Activated naive CD4-positive, alpha-beta T cell treated with anti-CD3 and anti-CD28 coated beads for 36 hours (primary cell): ENCODE results near the gene ATP9B. TPM values are rescaled to one million over a fixed set of nuclear protein-coding genes. Genes with fewer than 3 reads are reported as not detected.

ENCODE experiments used
- CTCF ChIA-PET: fragments of 350-600 bp; sonication (Branson Sonifier 250); formaldehyde crosslinking; loops from one replicate; lab custom pipeline; 2021; ENCODE audit warnings: antibody characterized with exemption; lab: Charles Lee
- DNase-seq: peaks from one replicate; pipeline ENCODE4 v3.0.0-alpha.2; 2020
- H3K27ac Mint-ChIP-seq: one replicate; pipeline ENCODE4 v1.8.0; 2021; ENCODE audit warnings: mild to moderate bottlenecking, mixed read lengths
- H3K27me3 Mint-ChIP-seq: one replicate; pipeline ENCODE4 v1.8.0; 2021; ENCODE audit warnings: low read depth, mixed read lengths
- H3K36me3 Mint-ChIP-seq: one replicate; pipeline ENCODE4 v1.8.0; 2021; ENCODE audit warnings: low read depth, mixed read lengths
- H3K4me1 Mint-ChIP-seq: one replicate; pipeline ENCODE4 v1.8.0; 2021; ENCODE audit warnings: low read depth, mixed read lengths
- H3K4me3 Mint-ChIP-seq: one replicate; pipeline ENCODE4 v1.8.0; 2021; ENCODE audit warnings: mild to moderate bottlenecking, moderate library complexity, mixed read lengths
- H3K9me3 Mint-ChIP-seq: one replicate; pipeline ENCODE4 v1.8.0; 2021; ENCODE audit warnings: mixed read lengths
- intact Hi-C: fragments of 100-400 bp; cut with micrococcal nuclease; formaldehyde crosslinking; loops from one replicate; pipeline ENCODE4 v1.15.1; 2023
- total RNA-seq, 2 experiments: library from RNA; stranded (reverse); gene quantifications; one replicate each; pipeline ENCODE4 v1.2.3, GENCODE V29; 2021

Gene ATP9B
- total RNA-seq, 2 experiments from 2014 or later, result 18.6 to 19.1 TPM

GRCh38 chr18:79117385-79117784, 48.2 kb downstream of the ATP9B start:
- no peak overlapping the region for H3K4me3 Mint-ChIP-seq
- no peaks in the 10 kb centered on the region for H3K4me1 Mint-ChIP-seq
- CTCF ChIA-PET, result interaction anchor here (0.6 kb wide), 1 partner anchor 126 kb away, joined by 3 read pairs; no protein-coding TSS in a partner anchor
- DNase-seq, result no peak
- peaks cover 22% of the 10 kb centered on the region for H3K36me3 Mint-ChIP-seq
- H3K9me3 Mint-ChIP-seq, result no peaks in the 10 kb centered on the region
- no peaks in the 10 kb centered on the region for H3K27me3 Mint-ChIP-seq
- no peak overlapping the region for H3K27ac Mint-ChIP-seq
- intact Hi-C loops, result no loop called here

GRCh38 chr18:79117788-79118187, 48.6 kb downstream of the ATP9B start:
- Mint-ChIP-seq H3K36me3 (peaks cover 24% of the 10 kb centered on the region), H3K4me3 (no peak overlapping the region), H3K4me1 (no peaks in the 10 kb centered on the region), H3K9me3 (no peaks in the 10 kb centered on the region), H3K27ac (no peak overlapping the region), H3K27me3 (no peaks in the 10 kb centered on the region)
- CTCF ChIA-PET, result no interaction called here
- intact Hi-C loops, result no loop called here
- DNase-seq, result no peak

- peaks cover 24% of the 10 kb centered on the region for H3K36me3 Mint-ChIP-seq
- H3K27me3 Mint-ChIP-seq, result no peaks in the 10 kb centered on the region
- no peak overlapping the region for H3K27ac Mint-ChIP-seq
- CTCF ChIA-PET, result no interaction called here
- no peaks in the 10 kb centered on the region for H3K9me3 Mint-ChIP-seq
- H3K4me1 Mint-ChIP-seq, result peaks cover 4% of the 10 kb centered on the region
- no peak overlapping the region for H3K4me3 Mint-ChIP-seq
- intact Hi-C loops, result no loop called here
- DNase-seq, result no peak
These were observed 49.6 kb downstream of the ATP9B start for GRCh38 chr18:79118797-79119196.

GRCh38 chr18:79121746-79122474, 52.7 kb downstream of the ATP9B start:
- no peak overlapping the region for H3K4me3 Mint-ChIP-seq
- DNase-seq, result no peak
- CTCF ChIA-PET, result no interaction called here
- no peaks in the 10 kb centered on the region for H3K9me3 Mint-ChIP-seq
- no peaks in the 10 kb centered on the region for H3K27me3 Mint-ChIP-seq
- intact Hi-C loops, result no loop called here
- no peak overlapping the region for H3K27ac Mint-ChIP-seq
- peaks cover 8% of the 10 kb centered on the region for H3K4me1 Mint-ChIP-seq
- peaks cover 20% of the 10 kb centered on the region for H3K36me3 Mint-ChIP-seq

- DNase-seq, result no peak
- peaks cover 8% of the 10 kb centered on the region for H3K4me1 Mint-ChIP-seq
- CTCF ChIA-PET, result no interaction called here
- H3K4me3 Mint-ChIP-seq, result no peak overlapping the region
- H3K27ac Mint-ChIP-seq, result no peak overlapping the region
- no peaks in the 10 kb centered on the region for H3K9me3 Mint-ChIP-seq
- intact Hi-C loops, result no loop called here
- H3K36me3 Mint-ChIP-seq, result peaks cover 23% of the 10 kb centered on the region
- no peaks in the 10 kb centered on the region for H3K27me3 Mint-ChIP-seq
These were observed 54.8 kb downstream of the ATP9B start for GRCh38 chr18:79123948-79124347.

GRCh38 chr18:79129120-79129519, 59.9 kb downstream of the ATP9B start:
- DNase-seq, result no peak
- Mint-ChIP-seq H3K27me3 (no peaks in the 10 kb centered on the region), H3K27ac (no peak overlapping the region), H3K4me3 (no peak overlapping the region), H3K36me3 (peaks cover 21% of the 10 kb centered on the region), H3K9me3 (no peaks in the 10 kb centered on the region), H3K4me1 (no peaks in the 10 kb centered on the region)
- intact Hi-C loops, result no loop called here
- CTCF ChIA-PET, result no interaction called here

- H3K27me3 Mint-ChIP-seq, result no peaks in the 10 kb centered on the region
- DNase-seq, result no peak
- no peak overlapping the region for H3K27ac Mint-ChIP-seq
- no peak overlapping the region for H3K4me3 Mint-ChIP-seq
- no peaks in the 10 kb centered on the region for H3K9me3 Mint-ChIP-seq
- peaks cover 6% of the 10 kb centered on the region for H3K4me1 Mint-ChIP-seq
- intact Hi-C loops, result no loop called here
- H3K36me3 Mint-ChIP-seq, result peaks cover 17% of the 10 kb centered on the region
- CTCF ChIA-PET, result no interaction called here
These were observed 64.5 kb downstream of the ATP9B start for GRCh38 chr18:79133724-79134123.

GRCh38 chr18:79135924-79136323, 66.7 kb downstream of the ATP9B start:
- no peaks in the 10 kb centered on the region for H3K9me3 Mint-ChIP-seq
- CTCF ChIA-PET, result no interaction called here

GRCh38 chr18:79136742-79137141, 67.5 kb downstream of the ATP9B start:
- no peak overlapping the region for H3K4me3 Mint-ChIP-seq
- intact Hi-C loops, result no loop called here
- CTCF ChIA-PET, result no interaction called here
- peaks cover 11% of the 10 kb centered on the region for H3K36me3 Mint-ChIP-seq
- H3K27ac Mint-ChIP-seq, result no peak overlapping the region
- no peak for DNase-seq
- no peaks in the 10 kb centered on the region for H3K9me3 Mint-ChIP-seq
- H3K4me1 Mint-ChIP-seq, result peaks cover 6% of the 10 kb centered on the region
- H3K27me3 Mint-ChIP-seq, result no peaks in the 10 kb centered on the region

More at GRCh38 chr18:79135924-79136323, 66.7 kb downstream of the ATP9B start:
- no peak overlapping the region for H3K4me3 Mint-ChIP-seq
- H3K4me1 Mint-ChIP-seq, result peaks cover 6% of the 10 kb centered on the region
- no peak for DNase-seq
- H3K27me3 Mint-ChIP-seq, result no peaks in the 10 kb centered on the region
- intact Hi-C loops, result no loop called here
- H3K27ac Mint-ChIP-seq, result no peak overlapping the region
- peaks cover 12% of the 10 kb centered on the region for H3K36me3 Mint-ChIP-seq

GRCh38 chr18:79139206-79139605, 70.0 kb downstream of the ATP9B start:
- no peak overlapping the region for H3K27ac Mint-ChIP-seq
- no peaks in the 10 kb centered on the region for H3K9me3 Mint-ChIP-seq
- intact Hi-C loops, result no loop called here
- no peak overlapping the region for H3K4me3 Mint-ChIP-seq
- H3K27me3 Mint-ChIP-seq, result no peaks in the 10 kb centered on the region
- DNase-seq, result peak; percentile 13
- H3K36me3 Mint-ChIP-seq, result peaks cover 6% of the 10 kb centered on the region
- H3K4me1 Mint-ChIP-seq, result peaks cover 7% of the 10 kb centered on the region
- CTCF ChIA-PET, result no interaction called here

- Mint-ChIP-seq H3K4me3 (no peak overlapping the region), H3K27me3 (no peaks in the 10 kb centered on the region), H3K4me1 (peaks cover 2% of the 10 kb centered on the region), H3K9me3 (no peaks in the 10 kb centered on the region), H3K27ac (no peak overlapping the region), H3K36me3 (peaks cover 23% of the 10 kb centered on the region)
- CTCF ChIA-PET, result no interaction called here
- intact Hi-C loops, result no loop called here
- no peak for DNase-seq
These were observed 77.8 kb downstream of the ATP9B start for GRCh38 chr18:79147014-79147413.

GRCh38 chr18:79151191-79151590, 82.0 kb downstream of the ATP9B start:
- DNase-seq, result no peak
- no peak overlapping the region for H3K4me3 Mint-ChIP-seq
- CTCF ChIA-PET, result no interaction called here

GRCh38 chr18:79156327-79156726, 87.1 kb downstream of the ATP9B start:
- H3K27me3 Mint-ChIP-seq, result no peaks in the 10 kb centered on the region
- H3K4me1 Mint-ChIP-seq, result peaks cover 6% of the 10 kb centered on the region
- no peak overlapping the region for H3K4me3 Mint-ChIP-seq
- no peaks in the 10 kb centered on the region for H3K9me3 Mint-ChIP-seq
- no peak for DNase-seq
- intact Hi-C loops, result no loop called here
- CTCF ChIA-PET, result no interaction called here
- peaks cover 25% of the 10 kb centered on the region for H3K36me3 Mint-ChIP-seq
- no peak overlapping the region for H3K27ac Mint-ChIP-seq

More at GRCh38 chr18:79151191-79151590, 82.0 kb downstream of the ATP9B start:
- Mint-ChIP-seq H3K4me1 (no peaks in the 10 kb centered on the region), H3K27ac (no peak overlapping the region), H3K27me3 (no peaks in the 10 kb centered on the region), H3K9me3 (no peaks in the 10 kb centered on the region), H3K36me3 (peaks cover 25% of the 10 kb centered on the region)
- intact Hi-C loops, result no loop called here
